Panc1 (cell line): ENCODE measurements around the gene RPP30.

Experiments
- CTCF ChIP-seq: fragments of 450-650 bp; IDR thresholded peaks from 2 replicates; pipeline ENCODE4 v1.5.1; 2017; ENCODE audit warnings: mild to moderate bottlenecking
- SIN3A ChIP-seq: IDR thresholded peaks from 2 replicates; pipeline ENCODE4 v1.6.1; 2012; ENCODE audit warnings: low read depth, mild to moderate bottlenecking, low read length, moderate library complexity, borderline replicate concordance; ENCODE audit not compliant: insufficient read depth

- TF ChIP-seq CTCF (no peak), SIN3A (no peak)
Measured at GRCh38 chr10:90939116-90939515, 67.3 kb downstream of the RPP30 start.
